HepG2 (cell line): ENCODE results near the gene ATG4A. TPM values are rescaled to one million over a fixed set of nuclear protein-coding genes. Genes with fewer than 3 reads are reported as not detected.
A peak's percentile ranks its signal among the peaks of the same experiment; 100 is the strongest.

Source experiments
- ATAC-seq: fragments of 200-7000 bp; cut with Tn5 transposase; 3 replicates; pipeline ENCODE4 v1.9.1; 2020; ENCODE audit warnings: mild to moderate bottlenecking, moderate library complexity
- BruUV-seq: library from RNA; stranded (reverse); fragments of 400-500 nt; replicated peaks from 2 replicates; lab custom pipeline; 2021; lab: Mats Ljungman, UMichigan
- CTCF ChIA-PET: fragments of 300-600 bp; formaldehyde crosslinking; extraction: SDS; loops from one replicate; lab custom pipeline; 2021; ENCODE audit warnings: low total read pairs, inconsistent platforms, low intra/inter-chr PET ratio; lab: Yijun Ruan, JAX
- POLR2A ChIA-PET: fragments of 350-600 bp; sonication (Branson Sonifier 250); formaldehyde crosslinking; loops from one replicate; lab custom pipeline; 2020; ENCODE audit warnings: antibody characterized with exemption, inconsistent platforms; lab: Yijun Ruan, JAX
- DNase-seq: peaks from one replicate; pipeline ENCODE4 v3.0.0-alpha.2; 2015; ENCODE audit warnings: low spot score
- FAIRE-seq: peaks from 3 replicates; lab custom pipeline; 2011; peaks lifted over from hg19 to GRCh38; lab: Jason Lieb, UNC
- H2AFZ ChIP-seq: one replicate; pipeline ENCODE4 v1.6.1; 2011; ENCODE audit warnings: low read length, inconsistent platforms
- H3K27ac ChIP-seq: fragments of 300-600 bp; 3 replicates; pipeline ENCODE4 v1.8.0; 2011; ENCODE audit warnings: mixed run types, mild to moderate bottlenecking, mixed read lengths, low read length, inconsistent platforms; ENCODE audit not compliant: insufficient read depth; ENCODE audit errors: extremely low read length
- H3K27me3 ChIP-seq, 2 experiments: fragments of 200-600 bp in 1 of 2; 2 replicates in 1 of 2; 3 replicates in 1 of 2; pipeline versions ENCODE4 v1.6.0 to v1.8.0; 2011; ENCODE audit warnings: low read length in 2 of 2, mild to moderate bottlenecking in 2 of 2, moderate library complexity in 2 of 2, inconsistent platforms in 1 of 2; ENCODE audit not compliant: insufficient read depth in 2 of 2, control insufficient read depth in 1 of 2
- H3K36me3 ChIP-seq, 2 experiments: fragments of 200-600 bp in 1 of 2; replicated peaks in 1 of 2; 2 replicates in 1 of 2; 3 replicates in 1 of 2; pipeline versions ENCODE4 v1.5.1 to v1.8.0; 2011; ENCODE audit warnings: low read length in 2 of 2, inconsistent platforms in 1 of 2; ENCODE audit not compliant: insufficient read depth in 2 of 2, control insufficient read depth in 1 of 2
- H3K4me1 ChIP-seq: 2 replicates; pipeline ENCODE4 v1.5.1; 2012; ENCODE audit warnings: low read length, inconsistent platforms; ENCODE audit not compliant: insufficient read depth
- H3K4me2 ChIP-seq: 2 replicates; pipeline ENCODE4 v1.6.0; 2011; ENCODE audit warnings: low read depth, low read length, inconsistent platforms
- H3K4me3 ChIP-seq, 3 experiments: fragments of 200-600 bp in 1 of 3; sonication (generic), shearing (Covaris generic) in 1 of 3; replicated peaks in 1 of 3; 2 replicates each; pipeline ENCODE4 v1.5.1; 2011 to 2016; ENCODE audit warnings: low read length in 3 of 3, inconsistent platforms in 2 of 3, low read depth in 2 of 3, mild to moderate bottlenecking in 2 of 3, control low read depth in 1 of 3, mixed read lengths in 1 of 3; ENCODE audit not compliant: insufficient read depth in 1 of 3
- H3K79me2 ChIP-seq: one replicate; pipeline ENCODE4 v1.6.1; 2011; ENCODE audit warnings: low read length, inconsistent platforms; ENCODE audit not compliant: insufficient read depth
- H3K9ac ChIP-seq: 2 replicates; pipeline ENCODE4 v1.6.0; 2011; ENCODE audit warnings: mild to moderate bottlenecking, low read depth, low read length, inconsistent platforms; ENCODE audit not compliant: insufficient read depth
- H3K9me3 ChIP-seq: 2 replicates; pipeline ENCODE4 v1.5.1; 2012; ENCODE audit warnings: mild to moderate bottlenecking, low read length
- H4K20me1 ChIP-seq: 2 replicates; pipeline ENCODE4 v1.6.0; 2011; ENCODE audit warnings: inconsistent platforms, mild to moderate bottlenecking, low read length, moderate library complexity; ENCODE audit not compliant: insufficient read depth
- CREM ChIP-seq, 2 experiments: sonication (generic) in 1 of 2; formaldehyde crosslinking in 1 of 2; IDR thresholded peaks; 2 replicates each; pipeline versions ENCODE4 v1.4.0 to v1.6.1; 2016 to 2020; ENCODE audit warnings: antibody characterized with exemption in 1 of 2, mild to moderate bottlenecking in 1 of 2, missing genetic modification reagents in 1 of 2
- FOXC1 ChIP-seq: sonication (generic); formaldehyde crosslinking; IDR thresholded peaks from 2 replicates; pipeline ENCODE4 v1.8.0; 2022; ENCODE audit warnings: mild to moderate bottlenecking, missing genetic modification reagents, borderline replicate concordance
- MAFF ChIP-seq: IDR thresholded peaks from 2 replicates; pipeline ENCODE4 v1.6.1; 2011; ENCODE audit warnings: low read depth, low read length, improper control_type of control experiment
- MAFK ChIP-seq, 2 experiments: IDR thresholded peaks in 1 of 2; conservative IDR thresholded peaks in 1 of 2; 2 replicates each; pipeline ENCODE4 v1.6.1; 2011; ENCODE audit warnings: improper control_type of control experiment in 2 of 2, low read length in 2 of 2
- MLXIP ChIP-seq: sonication (generic); formaldehyde crosslinking; IDR thresholded peaks from 2 replicates; pipeline ENCODE4 v1.9.0; 2021; ENCODE audit warnings: missing genetic modification reagents, borderline replicate concordance
- MXI1 ChIP-seq: IDR thresholded peaks from 3 replicates; pipeline ENCODE4 v1.6.1; 2012; ENCODE audit warnings: low read depth, low read length, inconsistent platforms, borderline replicate concordance
- SAFB2 ChIP-seq: sonication (generic); formaldehyde crosslinking; IDR thresholded peaks from 2 replicates; pipeline ENCODE4 v1.5.1; 2020; ENCODE audit warnings: missing genetic modification reagents, low read depth, mild to moderate bottlenecking, borderline replicate concordance
- TBX2 ChIP-seq: sonication (generic); formaldehyde crosslinking; IDR thresholded peaks from 2 replicates; pipeline ENCODE4 v1.5.0; 2020; ENCODE audit warnings: missing genetic modification reagents, mild to moderate bottlenecking, borderline replicate concordance
- ZBTB2 ChIP-seq: sonication (generic); formaldehyde crosslinking; IDR thresholded peaks from 2 replicates; pipeline ENCODE4 v1.8.0; 2022; ENCODE audit warnings: low read depth, missing genetic modification reagents
- ZBTB20 ChIP-seq: sonication (generic); formaldehyde crosslinking; IDR thresholded peaks from 2 replicates; pipeline ENCODE4 v1.8.1; 2023; ENCODE audit warnings: missing genetic modification reagents, low read depth, mild to moderate bottlenecking, borderline replicate concordance
- ZNF331 ChIP-seq: sonication (generic); formaldehyde crosslinking; IDR thresholded peaks from 2 replicates; pipeline ENCODE4 v1.4.0; 2020; ENCODE audit warnings: missing genetic modification reagents
- ZNF800 ChIP-seq: sonication (generic); formaldehyde crosslinking; IDR thresholded peaks from 2 replicates; pipeline ENCODE4 v1.4.0; 2020; ENCODE audit warnings: missing genetic modification reagents
- ZNF891 ChIP-seq: sonication (generic); formaldehyde crosslinking; IDR thresholded peaks from 2 replicates; pipeline ENCODE4 v1.5.0; 2020; ENCODE audit warnings: mild to moderate bottlenecking, missing genetic modification reagents
- WGBS: methylation state at CpG from one replicate; pipeline ENCODE4 v1.1.6; 2017; ENCODE audit warnings: low lambda C conversion rate; 5-methylcytosine and 5-hydroxymethylcytosine counted together
- in situ Hi-C: cut with HindIII; loops from 2 replicates; pipeline ENCODE4 v1.10.0; 2017; ENCODE audit warnings: low pct_unique_long_range_greater_than_20kb; ENCODE audit not compliant: extremely low pct_ligation_motif_present
- intact Hi-C: fragments of 100-400 bp; cut with micrococcal nuclease; formaldehyde crosslinking; loops from one replicate; pipeline ENCODE4 v1.10.0; 2022; ENCODE audit not compliant: unreplicated experiment
- polyA plus RNA-seq, 8 experiments: library from polyadenylated mRNA; depleted of rRNA in 3 of 8; stranded (reverse) in 7 of 8; unstranded in 1 of 8; fragments of >200 nt; fragmentation: Illumina TruSeq in 4 of 8; extraction: Trizol in 4 of 8; gene quantifications; 2 replicates each; pipeline versions ENCODE4 v1.2.1 to v1.2.3, GENCODE V29; 2011 to 2016; ENCODE audit warnings: low read depth in 4 of 8, missing spikeins in 1 of 8, mixed read lengths in 1 of 8; ENCODE audit not compliant: insufficient read depth in 1 of 8
- total RNA-seq, 5 experiments: library from RNA; depleted of rRNA; stranded (reverse); fragments of >200 nt; fragmentation: Illumina TruSeq; extraction: Trizol; gene quantifications; 2 replicates each; pipeline ENCODE4 v1.2.3, GENCODE V29; 2016; ENCODE audit warnings: low read depth in 1 of 5

Gene ATG4A
- total and polyA plus RNA-seq, 2 of the 13 experiments (the other 11 are each of a cell fraction or from before 2014, with no cell fraction given), result 3.3 to 6.3 TPM

GRCh38 chrX:108130889-108131288 lies 39.3 kb downstream of the ATG4A start:
- TF ChIP-seq ZNF891 (CRISPR knock-in tag), result no peak
- TF ChIP-seq SAFB2 (CRISPR knock-in tag), result no peak
- no peak for TF ChIP-seq MXI1
- no peak for TF ChIP-seq ZBTB2
- TF ChIP-seq ZNF331, result no peak
- 0 out of 2 replicates have a peak, but pooled peaks have one; percentile 9 for TF ChIP-seq MAFF
- TF ChIP-seq MAFK (conservative IDR thresholded peaks at IDR 0.05 in 1 of 2, IDR thresholded peaks at IDR 0.05 in 1 of 2; ENCODE audit: low read length in 2 of 2), result peak in 1 of 2 experiments; percentile 43; a peak in 2 of 4 replicates
- no peak for TF ChIP-seq ZBTB20
- TF ChIP-seq, all 625 proteins: peak for 2
- in situ Hi-C loops, result no loop called here
- intact Hi-C loops, result no loop called here
- H3K4me2 ChIP-seq, result no peak overlapping the region
- no peak overlapping the region for H3K27ac ChIP-seq
- BruUV-seq, result no TSS peak
- no peaks in the 10 kb centered on the region for H4K20me1 ChIP-seq
- H3K4me3 ChIP-seq, result no peak overlapping the region
- no peaks in the 10 kb centered on the region for H3K9me3 ChIP-seq
- ATAC-seq (no peak), DNase-seq (no peak), FAIRE-seq (no peak)
- no peaks in the 10 kb centered on the region for H3K79me2 ChIP-seq
- H3K4me1 ChIP-seq, result no peaks in the 10 kb centered on the region
- H3K27me3 ChIP-seq, result no peaks in the 10 kb centered on the region
- no CpG with 5 or more reads among the region's 1 CpG for WGBS
- ChIA-PET CTCF (no interaction called here), POLR2A (no interaction called here)
- H2AFZ ChIP-seq, result no peak overlapping the region
- H3K36me3 ChIP-seq, result no peaks in the 10 kb centered on the region
- H3K9ac ChIP-seq, result no peak overlapping the region

GRCh38 chrX:108131471-108131870 lies 39.9 kb downstream of the ATG4A start:
- ChIA-PET CTCF (no interaction called here), POLR2A (no interaction called here)
- no peak for FAIRE-seq
- Histone ChIP-seq H3K27ac (no peak overlapping the region), H3K4me1 (no peaks in the 10 kb centered on the region), H3K4me2 (no peak overlapping the region), H2AFZ (no peak overlapping the region), H3K9ac (no peak overlapping the region), H3K36me3 (no peaks in the 10 kb centered on the region), H3K27me3 (no peaks in the 10 kb centered on the region), H3K79me2 (no peaks in the 10 kb centered on the region), H4K20me1 (no peaks in the 10 kb centered on the region), H3K4me3 (no peak overlapping the region), H3K9me3 (no peaks in the 10 kb centered on the region)
- 100% methylated on average over 1 of the region's 2 CpGs for WGBS
- no peak for ATAC-seq
- intact Hi-C loops (no loop called here), in situ Hi-C loops (no loop called here)
- no peak for TF ChIP-seq TBX2 (CRISPR knock-in tag)
- no peak for TF ChIP-seq ZNF800 (CRISPR knock-in tag)
- TF ChIP-seq MLXIP (CRISPR knock-in tag), result no peak
- TF ChIP-seq FOXC1 (CRISPR knock-in tag), result no peak
- no peak for TF ChIP-seq CREM (IDR thresholded peaks at IDR 0.05)
- TF ChIP-seq CREM (CRISPR knock-in tag; IDR thresholded peaks at IDR 0.05), result no peak
- TF ChIP-seq, all 625 proteins: peak for 0
- DNase-seq, result no peak
- BruUV-seq, result no TSS peak
